ENCODE measurements around the gene SLX9.

DNA sequence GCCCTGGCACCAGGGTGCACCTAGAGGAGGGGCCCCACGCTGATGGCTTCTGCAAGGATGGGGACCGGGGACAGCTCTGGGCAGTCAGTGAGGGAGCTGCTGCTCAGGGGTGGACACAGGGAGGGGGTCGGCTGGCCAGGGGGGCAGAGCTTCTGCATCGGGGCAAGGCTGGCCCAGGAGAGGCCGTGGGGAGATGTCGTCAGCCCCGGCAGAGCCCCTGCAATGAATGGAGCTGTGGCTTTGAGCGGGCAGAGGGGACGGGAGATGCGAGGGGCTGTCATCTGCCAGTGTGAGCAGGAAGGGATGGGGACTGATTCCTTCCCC, 31.8 kb downstream of the SLX9 start:
- TF ChIP-seq EP300 (IDR thresholded peaks at IDR 0.05; ENCODE audit: borderline replicate concordance in 1 of 2, low read depth in 1 of 2, low read length in 1 of 2) = no peak
- TF ChIP-seq TCF12 (IDR thresholded peaks at IDR 0.05) = no peak
- TF ChIP-seq, protein P1, sequence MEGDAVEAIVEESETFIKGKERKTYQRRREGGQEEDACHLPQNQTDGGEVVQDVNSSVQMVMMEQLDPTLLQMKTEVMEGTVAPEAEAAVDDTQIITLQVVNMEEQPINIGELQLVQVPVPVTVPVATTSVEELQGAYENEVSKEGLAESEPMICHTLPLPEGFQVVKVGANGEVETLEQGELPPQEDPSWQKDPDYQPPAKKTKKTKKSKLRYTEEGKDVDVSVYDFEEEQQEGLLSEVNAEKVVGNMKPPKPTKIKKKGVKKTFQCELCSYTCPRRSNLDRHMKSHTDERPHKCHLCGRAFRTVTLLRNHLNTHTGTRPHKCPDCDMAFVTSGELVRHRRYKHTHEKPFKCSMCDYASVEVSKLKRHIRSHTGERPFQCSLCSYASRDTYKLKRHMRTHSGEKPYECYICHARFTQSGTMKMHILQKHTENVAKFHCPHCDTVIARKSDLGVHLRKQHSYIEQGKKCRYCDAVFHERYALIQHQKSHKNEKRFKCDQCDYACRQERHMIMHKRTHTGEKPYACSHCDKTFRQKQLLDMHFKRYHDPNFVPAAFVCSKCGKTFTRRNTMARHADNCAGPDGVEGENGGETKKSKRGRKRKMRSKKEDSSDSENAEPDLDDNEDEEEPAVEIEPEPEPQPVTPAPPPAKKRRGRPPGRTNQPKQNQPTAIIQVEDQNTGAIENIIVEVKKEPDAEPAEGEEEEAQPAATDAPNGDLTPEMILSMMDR (IDR thresholded peaks at IDR 0.05) = no peak
- no peak for TF ChIP-seq ZBTB33 (IDR thresholded peaks at IDR 0.05; ENCODE audit: borderline replicate concordance, low read depth)
- no peak for TF ChIP-seq FOXJ3 (CRISPR knock-in tag; IDR thresholded peaks at IDR 0.05)
- TF ChIP-seq POLR2AphosphoS5 (IDR thresholded peaks at IDR 0.05; ENCODE audit: low read depth, low read length) = no peak
- no peak for TF ChIP-seq RCOR1 (IDR thresholded peaks at IDR 0.05; ENCODE audit: low read length)
- TF ChIP-seq RAD21 (IDR thresholded peaks at IDR 0.05; ENCODE audit: low read length) = no peak
- TF ChIP-seq NRF1 (IDR thresholded peaks at IDR 0.05; ENCODE audit: low read depth, low read length) = no peak
- TF ChIP-seq, protein P2, sequence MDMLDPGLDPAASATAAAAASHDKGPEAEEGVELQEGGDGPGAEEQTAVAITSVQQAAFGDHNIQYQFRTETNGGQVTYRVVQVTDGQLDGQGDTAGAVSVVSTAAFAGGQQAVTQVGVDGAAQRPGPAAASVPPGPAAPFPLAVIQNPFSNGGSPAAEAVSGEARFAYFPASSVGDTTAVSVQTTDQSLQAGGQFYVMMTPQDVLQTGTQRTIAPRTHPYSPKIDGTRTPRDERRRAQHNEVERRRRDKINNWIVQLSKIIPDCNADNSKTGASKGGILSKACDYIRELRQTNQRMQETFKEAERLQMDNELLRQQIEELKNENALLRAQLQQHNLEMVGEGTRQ (IDR thresholded peaks at IDR 0.05; ENCODE audit: borderline replicate concordance, low read depth, low read length) = no peak
- no peak for TF ChIP-seq RXRA (IDR thresholded peaks at IDR 0.05; ENCODE audit: borderline replicate concordance, low read depth)

Data from SK-N-SH (cell line).